PC-3 (cell line): Measurements from ENCODE around the gene MAML2.

Experiments used
- CTCF ChIP-seq: fragments of 300-600 bp; sonication (generic); conservative IDR thresholded peaks from 2 replicates; pipeline ENCODE4 v1.5.1; 2017; ENCODE audit warnings: antibody characterized with exemption, low read depth, mild to moderate bottlenecking, low read length
- EZH2 ChIP-seq: fragments of 300-600 bp; sonication (generic); IDR thresholded peaks from one replicate; pipeline ENCODE4 v1.6.1; 2017; ENCODE audit warnings: antibody characterized with exemption, mild to moderate bottlenecking, low read length; ENCODE audit not compliant: unreplicated experiment
- EZH2phosphoT487 ChIP-seq: fragments of 300-600 bp; sonication (generic); IDR thresholded peaks from 2 replicates; pipeline ENCODE4 v1.6.1; 2018; ENCODE audit warnings: mild to moderate bottlenecking, antibody characterized with exemption, low read length, borderline replicate concordance

DNA sequence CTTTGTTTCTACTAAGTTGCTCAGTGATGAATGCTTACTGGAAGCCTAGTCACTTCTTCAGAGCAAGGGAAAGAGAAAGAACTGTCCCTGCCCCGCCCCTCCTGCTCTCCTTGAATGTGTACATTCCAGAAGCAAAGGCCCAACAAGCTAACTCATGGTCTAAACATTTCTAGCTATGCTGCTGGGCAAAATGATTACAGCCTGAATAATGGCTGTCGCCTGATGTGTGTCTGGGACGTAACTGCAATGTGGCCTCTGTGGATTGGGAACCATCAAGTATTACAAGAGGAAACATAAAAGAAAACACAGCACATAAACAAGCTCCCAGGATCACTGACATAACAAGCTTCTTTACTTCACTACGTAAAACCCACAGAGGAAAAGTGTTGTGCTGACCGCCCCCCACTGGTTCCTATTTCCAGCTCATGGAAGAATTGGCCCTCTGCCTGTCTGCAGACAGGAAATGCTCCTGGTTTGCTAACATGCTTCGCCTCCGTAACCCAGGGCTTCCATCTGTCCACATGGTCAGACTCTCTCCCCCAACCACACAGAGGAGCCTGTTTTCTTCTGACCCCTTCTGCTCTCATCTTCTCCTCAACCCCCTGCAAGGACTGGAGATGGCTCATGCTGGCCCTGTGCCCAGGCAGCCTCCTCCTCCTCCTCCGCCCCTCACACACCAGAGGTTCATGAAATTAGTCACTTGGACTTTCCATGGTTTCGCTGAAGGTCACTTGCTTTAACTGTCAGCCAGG is 187.2 kb downstream of the MAML2 start:
- TF ChIP-seq CTCF (no peak; the same call in 1 of the 2 replicates), EZH2 (no peak), EZH2phosphoT487 (no peak)
